Uterus (tissue), 2 donors: ENCODE measurements around the gene RPP14.

Source experiments
- CTCF ChIP-seq, 4 experiments: fragments of 200-600 bp in 2 of 4; fragments of 450-650 bp in 2 of 4; sonication (generic) in 2 of 4; IDR thresholded peaks; one replicate each; pipeline ENCODE4 v1.5.1; 2016 to 2019; ENCODE audit warnings: antibody characterized with exemption in 4 of 4, mild to moderate bottlenecking in 2 of 4, moderate library complexity in 1 of 4
- POLR2A ChIP-seq, 2 donors: fragments of 450-650 bp; IDR thresholded peaks; one replicate each; pipeline ENCODE4 v1.6.1; 2016; ENCODE audit warnings: antibody characterized with exemption in 2 of 2, mild to moderate bottlenecking in 1 of 2, moderate library complexity in 1 of 2

GRCh38 chr3:58357402-58357801, 51.4 kb downstream of the RPP14 start:
- TF ChIP-seq CTCF (IDR thresholded peaks at IDR 0.05): no peak
- no peak for TF ChIP-seq POLR2A (IDR thresholded peaks at IDR 0.05)
